ENCODE results near the gene BCL6. TPM values are rescaled to one million over a fixed set of nuclear protein-coding genes. Genes with fewer than 3 reads are reported as not detected.
A peak's percentile ranks its signal among the peaks of the same experiment; 100 is the strongest.

Gene BCL6
- total RNA-seq, 1 donor from 2014 or later, result 46.2 TPM

GRCh38 chr3:187735837-187736236, 9.4 kb downstream of the BCL6 start:
- Histone ChIP-seq H3K27ac (ENCODE audit: low read depth, low read length) (no peak overlapping the region), H3K36me3 (ENCODE audit: insufficient read depth, low read length) (peaks cover 31% of the 10 kb centered on the region), H3K4me3 (ENCODE audit: insufficient read depth, low read depth, low read length) (no peak overlapping the region), H4K20me1 (ENCODE audit: insufficient read depth, low read length) (peaks cover 48% of the 10 kb centered on the region), H3K4me1 (ENCODE audit: insufficient read depth, low read length) (peaks cover 41% of the 10 kb centered on the region), H2AFZ (ENCODE audit: low read depth, low read length) (no peak overlapping the region), H3K9me3 (ENCODE audit: insufficient read depth, low read depth, low read length) (no peaks in the 10 kb centered on the region), H3K4me2 (ENCODE audit: low read length) (peak overlapping the region; percentile 95), H3K27me3 (ENCODE audit: insufficient read depth, low read length) (no peaks in the 10 kb centered on the region), H3K9ac (ENCODE audit: low read length) (no peak overlapping the region), H3K79me2 (ENCODE audit: insufficient read depth, low read length) (peaks cover 58% of the 10 kb centered on the region)
- no peaks in the 10 kb centered on the region for H3K27me3 Mint-ChIP-seq (ENCODE audit: low read depth, unreplicated experiment)
- no peaks in the 10 kb centered on the region for H3K9me3 Mint-ChIP-seq (ENCODE audit: unreplicated experiment)
- peak overlapping the region; percentile 98 for H3K27ac Mint-ChIP-seq (ENCODE audit: unreplicated experiment)
- H3K4me1 Mint-ChIP-seq (ENCODE audit: low read depth, unreplicated experiment), result peaks cover 43% of the 10 kb centered on the region
- no peak for DNase-seq (ENCODE audit: low read depth)
- peak overlapping the region; percentile 94 for H3K4me3 Mint-ChIP-seq (ENCODE audit: unreplicated experiment)
- TF ChIP-seq EZH2 (IDR thresholded peaks at IDR 0.05; ENCODE audit: insufficient read depth, low read length), result no peak
- TF ChIP-seq CTCF (IDR thresholded peaks at IDR 0.05; ENCODE audit: insufficient read depth, low read depth, low read length), result no peak
- peaks cover 8% of the 10 kb centered on the region for H3K36me3 Mint-ChIP-seq (ENCODE audit: low read depth, unreplicated experiment)
- FAIRE-seq, result no peak

- peaks cover 49% of the 10 kb centered on the region for H4K20me1 ChIP-seq (ENCODE audit: insufficient read depth, low read length)
- Mint-ChIP-seq H3K4me3 (ENCODE audit: unreplicated experiment) (peak overlapping the region; percentile 94), H3K4me1 (ENCODE audit: low read depth, unreplicated experiment) (peaks cover 39% of the 10 kb centered on the region), H3K27ac (ENCODE audit: unreplicated experiment) (peak overlapping the region; percentile 98), H3K36me3 (ENCODE audit: low read depth, unreplicated experiment) (peaks cover 10% of the 10 kb centered on the region), H3K9me3 (ENCODE audit: unreplicated experiment) (no peaks in the 10 kb centered on the region), H3K27me3 (ENCODE audit: low read depth, unreplicated experiment) (no peaks in the 10 kb centered on the region)
- DNase-seq (ENCODE audit: low read depth) (no peak), FAIRE-seq (no peak)
- peaks cover 36% of the 10 kb centered on the region for H3K36me3 ChIP-seq (ENCODE audit: insufficient read depth, low read length)
- no peaks in the 10 kb centered on the region for H3K27me3 ChIP-seq (ENCODE audit: insufficient read depth, low read length)
- H3K27ac ChIP-seq (ENCODE audit: low read depth, low read length), result no peak overlapping the region
- no peak overlapping the region for H3K4me2 ChIP-seq (ENCODE audit: low read length)
- no peak overlapping the region for H3K4me3 ChIP-seq (ENCODE audit: insufficient read depth, low read depth, low read length)
- H2AFZ ChIP-seq (ENCODE audit: low read depth, low read length), result no peak overlapping the region
- H3K79me2 ChIP-seq (ENCODE audit: insufficient read depth, low read length), result peaks cover 54% of the 10 kb centered on the region
- H3K9ac ChIP-seq (ENCODE audit: low read length), result no peak overlapping the region
- no peak for TF ChIP-seq CTCF (IDR thresholded peaks at IDR 0.05; ENCODE audit: insufficient read depth, low read depth, low read length)
- no peak for TF ChIP-seq EZH2 (IDR thresholded peaks at IDR 0.05; ENCODE audit: insufficient read depth, low read length)
- no peaks in the 10 kb centered on the region for H3K9me3 ChIP-seq (ENCODE audit: insufficient read depth, low read depth, low read length)
- peaks cover 37% of the 10 kb centered on the region for H3K4me1 ChIP-seq (ENCODE audit: insufficient read depth, low read length)
Observed at GRCh38 chr3:187735383-187735782, 9.9 kb downstream of the BCL6 start.

GRCh38 chr3:187734841-187735240, 10.4 kb downstream of the BCL6 start:
- H3K27me3 ChIP-seq (ENCODE audit: insufficient read depth, low read length), result no peaks in the 10 kb centered on the region
- no peaks in the 10 kb centered on the region for H3K9me3 Mint-ChIP-seq (ENCODE audit: unreplicated experiment)
- no peak overlapping the region for H3K27ac ChIP-seq (ENCODE audit: low read depth, low read length)
- H3K4me2 ChIP-seq (ENCODE audit: low read length), result no peak overlapping the region
- TF ChIP-seq CTCF (IDR thresholded peaks at IDR 0.05; ENCODE audit: insufficient read depth, low read depth, low read length) (no peak), EZH2 (IDR thresholded peaks at IDR 0.05; ENCODE audit: insufficient read depth, low read length) (no peak)
- FAIRE-seq, result no peak
- H3K4me1 ChIP-seq (ENCODE audit: insufficient read depth, low read length), result peaks cover 32% of the 10 kb centered on the region
- no peak overlapping the region for H2AFZ ChIP-seq (ENCODE audit: low read depth, low read length)
- H3K9ac ChIP-seq (ENCODE audit: low read length), result no peak overlapping the region
- H3K79me2 ChIP-seq (ENCODE audit: insufficient read depth, low read length), result peaks cover 50% of the 10 kb centered on the region
- H4K20me1 ChIP-seq (ENCODE audit: insufficient read depth, low read length), result peaks cover 55% of the 10 kb centered on the region
- H3K27me3 Mint-ChIP-seq (ENCODE audit: low read depth, unreplicated experiment), result no peaks in the 10 kb centered on the region
- H3K36me3 Mint-ChIP-seq (ENCODE audit: low read depth, unreplicated experiment), result peaks cover 10% of the 10 kb centered on the region
- H3K9me3 ChIP-seq (ENCODE audit: insufficient read depth, low read depth, low read length), result no peaks in the 10 kb centered on the region
- no peak overlapping the region for H3K27ac Mint-ChIP-seq (ENCODE audit: unreplicated experiment)
- H3K4me3 Mint-ChIP-seq (ENCODE audit: unreplicated experiment), result no peak overlapping the region
- DNase-seq (ENCODE audit: low read depth), result no peak
- peaks cover 40% of the 10 kb centered on the region for H3K36me3 ChIP-seq (ENCODE audit: insufficient read depth, low read length)
- no peak overlapping the region for H3K4me3 ChIP-seq (ENCODE audit: insufficient read depth, low read depth, low read length)
- peaks cover 35% of the 10 kb centered on the region for H3K4me1 Mint-ChIP-seq (ENCODE audit: low read depth, unreplicated experiment)
